Thyroid gland (tissue), 4 donors: ENCODE measurements around the gene OGFR.

Experiments used
- CTCF ChIP-seq, 6 experiments: fragments of 200-600 bp in 3 of 6; fragments of 450-650 bp in 3 of 6; sonication (generic) in 3 of 6; IDR thresholded peaks; one replicate each; pipeline ENCODE4 v1.5.1; 2016 to 2019; ENCODE audit warnings: antibody characterized with exemption in 6 of 6, mild to moderate bottlenecking in 2 of 6, inconsistent platforms in 1 of 6, moderate library complexity in 1 of 6
- POLR2A ChIP-seq, 2 donors: fragments of 450-650 bp; IDR thresholded peaks; one replicate each; pipeline ENCODE4 v1.6.1; 2017; ENCODE audit warnings: antibody characterized with exemption in 2 of 2, mild to moderate bottlenecking in 2 of 2, moderate library complexity in 1 of 2

- peak; percentile 79 to 93 (median 84) for TF ChIP-seq CTCF (IDR thresholded peaks at IDR 0.05)
- no peak for TF ChIP-seq POLR2A (IDR thresholded peaks at IDR 0.05)
These were observed 13.1 kb upstream of the OGFR start for GRCh38 chr20:62791301-62792181.
